Measurements from ENCODE around the gene TOR1B. TPM values are rescaled to one million over a fixed set of nuclear protein-coding genes. Genes with fewer than 3 reads are reported as not detected.

Gene TOR1B
- total RNA-seq, 2 donors from 2014 or later: 15.2 to 16.9 TPM

DNA sequence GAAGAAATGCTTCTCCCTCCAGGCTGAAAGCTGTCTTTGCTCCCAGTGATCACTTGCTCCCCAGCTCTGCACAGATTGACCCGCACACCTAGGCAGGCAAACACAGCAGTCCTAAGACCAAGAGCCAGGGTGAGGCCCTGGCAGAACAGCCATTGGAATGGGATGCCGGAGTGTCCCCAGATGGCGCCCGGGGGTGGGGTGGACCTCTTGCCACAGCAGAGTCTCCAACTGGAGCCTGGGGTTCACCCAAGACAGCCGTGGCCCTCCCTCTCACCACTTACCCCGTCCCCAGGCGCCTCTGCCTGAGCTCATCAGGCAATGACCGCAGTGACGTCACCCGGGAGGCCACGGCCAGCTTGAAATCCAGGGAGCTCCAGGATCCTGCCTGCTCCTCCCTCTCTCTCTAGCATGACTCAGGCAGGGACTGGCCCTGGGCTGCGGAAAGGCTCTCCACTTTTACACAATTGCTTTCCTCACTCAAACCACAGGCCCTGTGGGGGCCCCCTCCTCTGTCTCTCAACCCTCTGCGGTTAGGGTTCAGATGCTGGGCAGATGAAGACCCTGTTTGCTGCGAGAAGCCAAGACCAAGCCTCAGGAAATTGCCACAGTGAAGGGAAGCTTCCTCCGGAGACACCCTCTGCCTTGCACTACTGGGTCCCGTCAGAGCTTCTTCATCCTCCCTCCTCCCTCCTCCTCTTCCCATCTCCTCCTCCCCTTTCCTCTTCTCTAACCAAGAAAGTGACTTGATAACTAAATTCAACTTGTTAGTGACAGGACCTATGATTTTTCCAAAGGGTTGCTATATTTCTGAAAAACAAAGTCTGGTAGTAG lies 25.8 kb upstream of the TOR1B start:
- no peaks in the 10 kb centered on the region for H3K27me3 ChIP-seq (ENCODE audit: control insufficient read depth, insufficient read depth, low read length, poor library complexity, severe bottlenecking)
- peak overlapping the region; percentile 10 for H3K27ac ChIP-seq (ENCODE audit: low read depth, low read length)
- peak; percentile 86 for DNase-seq
- H3K4me1 ChIP-seq (ENCODE audit: control insufficient read depth, insufficient read depth, low read length): no peaks in the 10 kb centered on the region
- H3K4me3 ChIP-seq (ENCODE audit: low read length): no peak overlapping the region
- 70 to 73% methylated on average over 8 to 16 of the region's 16 CpGs for WGBS, 2 experiments (ENCODE audit: insufficient coverage in 1 of 2, insufficient read length in 1 of 2)
- H3K9me3 ChIP-seq (ENCODE audit: control insufficient read depth, low read length): no peaks in the 10 kb centered on the region
- H3K9me3 Mint-ChIP-seq: no peaks in the 10 kb centered on the region
- H3K9ac ChIP-seq (ENCODE audit: extremely low read depth, low read length, poor library complexity, severe bottlenecking): no peak overlapping the region
- TF ChIP-seq, protein P1, sequence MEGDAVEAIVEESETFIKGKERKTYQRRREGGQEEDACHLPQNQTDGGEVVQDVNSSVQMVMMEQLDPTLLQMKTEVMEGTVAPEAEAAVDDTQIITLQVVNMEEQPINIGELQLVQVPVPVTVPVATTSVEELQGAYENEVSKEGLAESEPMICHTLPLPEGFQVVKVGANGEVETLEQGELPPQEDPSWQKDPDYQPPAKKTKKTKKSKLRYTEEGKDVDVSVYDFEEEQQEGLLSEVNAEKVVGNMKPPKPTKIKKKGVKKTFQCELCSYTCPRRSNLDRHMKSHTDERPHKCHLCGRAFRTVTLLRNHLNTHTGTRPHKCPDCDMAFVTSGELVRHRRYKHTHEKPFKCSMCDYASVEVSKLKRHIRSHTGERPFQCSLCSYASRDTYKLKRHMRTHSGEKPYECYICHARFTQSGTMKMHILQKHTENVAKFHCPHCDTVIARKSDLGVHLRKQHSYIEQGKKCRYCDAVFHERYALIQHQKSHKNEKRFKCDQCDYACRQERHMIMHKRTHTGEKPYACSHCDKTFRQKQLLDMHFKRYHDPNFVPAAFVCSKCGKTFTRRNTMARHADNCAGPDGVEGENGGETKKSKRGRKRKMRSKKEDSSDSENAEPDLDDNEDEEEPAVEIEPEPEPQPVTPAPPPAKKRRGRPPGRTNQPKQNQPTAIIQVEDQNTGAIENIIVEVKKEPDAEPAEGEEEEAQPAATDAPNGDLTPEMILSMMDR (conservative IDR thresholded peaks at IDR 0.05): no peak
- H3K27ac Mint-ChIP-seq: peak overlapping the region; percentile 13
- H3K27me3 Mint-ChIP-seq (ENCODE audit: insufficient read depth): peaks cover 2% of the 10 kb centered on the region
- no peak overlapping the region for H3K4me3 Mint-ChIP-seq
- H3K36me3 Mint-ChIP-seq (ENCODE audit: low read depth): no peaks in the 10 kb centered on the region
- no peaks in the 10 kb centered on the region for H3K36me3 ChIP-seq (ENCODE audit: control insufficient read depth, insufficient read depth, low read length)
- no peaks in the 10 kb centered on the region for H3K4me1 Mint-ChIP-seq

GRCh38 chr9:129777769-129778130 lies 25.2 kb upstream of the TOR1B start:
- Mint-ChIP-seq H3K27ac (no peak overlapping the region), H3K27me3 (ENCODE audit: insufficient read depth) (peaks cover 2% of the 10 kb centered on the region), H3K4me1 (no peaks in the 10 kb centered on the region), H3K9me3 (no peaks in the 10 kb centered on the region), H3K4me3 (no peak overlapping the region), H3K36me3 (ENCODE audit: low read depth) (no peaks in the 10 kb centered on the region)
- no peak overlapping the region for H3K9ac ChIP-seq (ENCODE audit: extremely low read depth, low read length, poor library complexity, severe bottlenecking)
- H3K4me3 ChIP-seq (ENCODE audit: low read length): no peak overlapping the region
- TF ChIP-seq, protein P1 (conservative IDR thresholded peaks at IDR 0.05): no peak
- H3K27ac ChIP-seq (ENCODE audit: low read depth, low read length): no peak overlapping the region
- no peak for DNase-seq
- no peaks in the 10 kb centered on the region for H3K27me3 ChIP-seq (ENCODE audit: control insufficient read depth, insufficient read depth, low read length, poor library complexity, severe bottlenecking)
- WGBS, 2 experiments (ENCODE audit: insufficient coverage in 1 of 2, insufficient read length in 1 of 2): 90 to 95% methylated on average over 7 to 11 of the region's 11 CpGs
- H3K36me3 ChIP-seq (ENCODE audit: control insufficient read depth, insufficient read depth, low read length): no peaks in the 10 kb centered on the region
- no peaks in the 10 kb centered on the region for H3K9me3 ChIP-seq (ENCODE audit: control insufficient read depth, low read length)
- H3K4me1 ChIP-seq (ENCODE audit: control insufficient read depth, insufficient read depth, low read length): no peaks in the 10 kb centered on the region

- H3K4me3 ChIP-seq (ENCODE audit: low read length): no peak overlapping the region
- no peaks in the 10 kb centered on the region for H3K4me1 Mint-ChIP-seq
- H3K4me1 ChIP-seq (ENCODE audit: control insufficient read depth, insufficient read depth, low read length): no peaks in the 10 kb centered on the region
- no peak overlapping the region for H3K4me3 Mint-ChIP-seq
- no peaks in the 10 kb centered on the region for H3K27me3 ChIP-seq (ENCODE audit: control insufficient read depth, insufficient read depth, low read length, poor library complexity, severe bottlenecking)
- H3K27ac ChIP-seq (ENCODE audit: low read depth, low read length): no peak overlapping the region
- H3K36me3 ChIP-seq (ENCODE audit: control insufficient read depth, insufficient read depth, low read length): no peaks in the 10 kb centered on the region
- H3K9me3 ChIP-seq (ENCODE audit: control insufficient read depth, low read length): no peaks in the 10 kb centered on the region
- H3K27ac Mint-ChIP-seq: no peak overlapping the region
- TF ChIP-seq, protein P1 (conservative IDR thresholded peaks at IDR 0.05): no peak
- peaks cover 2% of the 10 kb centered on the region for H3K27me3 Mint-ChIP-seq (ENCODE audit: insufficient read depth)
- no peaks in the 10 kb centered on the region for H3K9me3 Mint-ChIP-seq
- no peak overlapping the region for H3K9ac ChIP-seq (ENCODE audit: extremely low read depth, low read length, poor library complexity, severe bottlenecking)
- WGBS, 2 experiments (ENCODE audit: insufficient coverage in 1 of 2, insufficient read length in 1 of 2): 89 to 100% methylated on average over 2 to 3 of the region's 3 CpGs
- H3K36me3 Mint-ChIP-seq (ENCODE audit: low read depth): no peaks in the 10 kb centered on the region
- no peak for DNase-seq
Observed at GRCh38 chr9:129778469-129778868, 24.5 kb upstream of the TOR1B start.

All from endodermal cell (in vitro differentiated cells).